ENCODE measurements around the gene FGFRL1.

Gene FGFRL1

GRCh38 chr4:1075809-1076699, 64.6 kb downstream of the FGFRL1 start:
- Histone ChIP-seq H3K9ac (ENCODE audit: low read depth, low read length) (no peak overlapping the region), H3K9me3 (ENCODE audit: insufficient read depth, low read length, severe bottlenecking) (no peaks in the 10 kb centered on the region), H3K27ac (ENCODE audit: low read length) (no peak overlapping the region), H3K36me3 (ENCODE audit: insufficient read depth, low read length) (no peaks in the 10 kb centered on the region), H2AFZ (ENCODE audit: low read depth, low read length) (no peak overlapping the region), H3K4me3 (ENCODE audit: low read depth in 1 of 2, low read length in 2 of 2) (no peak overlapping the region), H3K4me2 (ENCODE audit: insufficient read depth, low read length) (no peak overlapping the region), H3K27me3 (ENCODE audit: insufficient read depth, low read length, poor library complexity) (peaks cover 16% of the 10 kb centered on the region), H4K20me1 (ENCODE audit: insufficient read depth, low read length) (peaks cover 4% of the 10 kb centered on the region; the same call in 1 of the 2 replicates), H3K4me1 (ENCODE audit: insufficient read depth, low read length) (no peaks in the 10 kb centered on the region), H3K79me2 (ENCODE audit: insufficient read depth, low read length) (no peaks in the 10 kb centered on the region)
- no peak for ATAC-seq (ENCODE audit: insufficient read depth, low read depth)
- no peak for DNase-seq
- TF ChIP-seq, protein P1, sequence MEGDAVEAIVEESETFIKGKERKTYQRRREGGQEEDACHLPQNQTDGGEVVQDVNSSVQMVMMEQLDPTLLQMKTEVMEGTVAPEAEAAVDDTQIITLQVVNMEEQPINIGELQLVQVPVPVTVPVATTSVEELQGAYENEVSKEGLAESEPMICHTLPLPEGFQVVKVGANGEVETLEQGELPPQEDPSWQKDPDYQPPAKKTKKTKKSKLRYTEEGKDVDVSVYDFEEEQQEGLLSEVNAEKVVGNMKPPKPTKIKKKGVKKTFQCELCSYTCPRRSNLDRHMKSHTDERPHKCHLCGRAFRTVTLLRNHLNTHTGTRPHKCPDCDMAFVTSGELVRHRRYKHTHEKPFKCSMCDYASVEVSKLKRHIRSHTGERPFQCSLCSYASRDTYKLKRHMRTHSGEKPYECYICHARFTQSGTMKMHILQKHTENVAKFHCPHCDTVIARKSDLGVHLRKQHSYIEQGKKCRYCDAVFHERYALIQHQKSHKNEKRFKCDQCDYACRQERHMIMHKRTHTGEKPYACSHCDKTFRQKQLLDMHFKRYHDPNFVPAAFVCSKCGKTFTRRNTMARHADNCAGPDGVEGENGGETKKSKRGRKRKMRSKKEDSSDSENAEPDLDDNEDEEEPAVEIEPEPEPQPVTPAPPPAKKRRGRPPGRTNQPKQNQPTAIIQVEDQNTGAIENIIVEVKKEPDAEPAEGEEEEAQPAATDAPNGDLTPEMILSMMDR (IDR thresholded peaks at IDR 0.05; ENCODE audit: borderline replicate concordance, extremely low read depth, low read length, poor library complexity, severe bottlenecking) = no peak
- TF ChIP-seq EZH2 (IDR thresholded peaks at IDR 0.05; ENCODE audit: borderline replicate concordance, low read depth, low read length, severe bottlenecking) = no peak

Data from DND-41 (cell line).